Osteocyte (in vitro differentiated cells): Measurements from ENCODE around the gene TMEM63C. TPM values are rescaled to one million over a fixed set of nuclear protein-coding genes. Genes with fewer than 3 reads are reported as not detected.

Experiments used
- DNase-seq: peaks from one replicate; pipeline ENCODE4 v3.0.0; 2021; ENCODE audit warnings: mixed read lengths; ENCODE audit not compliant: unreplicated experiment; ENCODE audit errors: extremely low spot score
- H3K27ac Mint-ChIP-seq: one replicate; pipeline ENCODE4 v1.8.0; 2021; ENCODE audit warnings: mild to moderate bottlenecking, mixed read lengths; ENCODE audit not compliant: unreplicated experiment
- H3K27me3 Mint-ChIP-seq: one replicate; pipeline ENCODE4 v1.8.0; 2021; ENCODE audit warnings: mixed read lengths; ENCODE audit not compliant: unreplicated experiment
- H3K36me3 Mint-ChIP-seq: one replicate; pipeline ENCODE4 v1.8.0; 2021; ENCODE audit warnings: mixed read lengths; ENCODE audit not compliant: unreplicated experiment
- H3K4me1 Mint-ChIP-seq: one replicate; pipeline ENCODE4 v1.8.0; 2021; ENCODE audit warnings: mixed read lengths; ENCODE audit not compliant: unreplicated experiment
- H3K4me3 Mint-ChIP-seq: one replicate; pipeline ENCODE4 v1.8.0; 2021; ENCODE audit warnings: mild to moderate bottlenecking, moderate library complexity, mixed read lengths; ENCODE audit not compliant: unreplicated experiment
- H3K9me3 Mint-ChIP-seq: one replicate; pipeline ENCODE4 v1.8.0; 2021; ENCODE audit warnings: mixed read lengths; ENCODE audit not compliant: unreplicated experiment
- CTCF ChIP-seq: fragments of 200-600 bp; sonication (generic); IDR thresholded peaks from 2 replicates; pipeline ENCODE4 v1.5.0; 2021; ENCODE audit warnings: antibody characterized with exemption, mild to moderate bottlenecking, moderate library complexity
- total RNA-seq: library from RNA; stranded (reverse); gene quantifications from 2 replicates; pipeline ENCODE4 v1.2.1, GENCODE V29; 2021

Gene TMEM63C
- total RNA-seq, 1 donor from 2014 or later: 0.11 TPM

GRCh38 chr14:77275041-77275580 is 93.5 kb downstream of the TMEM63C start:
- Mint-ChIP-seq H3K27ac (no peak overlapping the region), H3K4me1 (no peaks in the 10 kb centered on the region), H3K9me3 (no peaks in the 10 kb centered on the region), H3K36me3 (peaks cover 18% of the 10 kb centered on the region), H3K4me3 (no peak overlapping the region), H3K27me3 (peaks cover 19% of the 10 kb centered on the region)
- TF ChIP-seq CTCF: no peak
- no peak for DNase-seq

- no peak for DNase-seq
- H3K27ac Mint-ChIP-seq: no peak overlapping the region
- H3K27me3 Mint-ChIP-seq: peaks cover 16% of the 10 kb centered on the region
- no peaks in the 10 kb centered on the region for H3K4me1 Mint-ChIP-seq
- peaks cover 20% of the 10 kb centered on the region for H3K36me3 Mint-ChIP-seq
- TF ChIP-seq CTCF: no peak
- H3K9me3 Mint-ChIP-seq: no peaks in the 10 kb centered on the region
- H3K4me3 Mint-ChIP-seq: no peak overlapping the region
These were observed 94.0 kb downstream of the TMEM63C start for GRCh38 chr14:77275601-77276017.

GRCh38 chr14:77276295-77276935 is 94.8 kb downstream of the TMEM63C start:
- no peak overlapping the region for H3K27ac Mint-ChIP-seq
- no peak for TF ChIP-seq CTCF
- peaks cover 20% of the 10 kb centered on the region for H3K36me3 Mint-ChIP-seq
- peaks cover 13% of the 10 kb centered on the region for H3K27me3 Mint-ChIP-seq
- H3K4me1 Mint-ChIP-seq: no peaks in the 10 kb centered on the region
- H3K9me3 Mint-ChIP-seq: no peaks in the 10 kb centered on the region
- no peak for DNase-seq
- no peak overlapping the region for H3K4me3 Mint-ChIP-seq

GRCh38 chr14:77276959-77277358 is 95.4 kb downstream of the TMEM63C start:
- Mint-ChIP-seq H3K27me3 (peaks cover 7% of the 10 kb centered on the region), H3K36me3 (peaks cover 20% of the 10 kb centered on the region), H3K27ac (no peak overlapping the region), H3K4me1 (no peaks in the 10 kb centered on the region), H3K4me3 (no peak overlapping the region), H3K9me3 (no peaks in the 10 kb centered on the region)
- no peak for DNase-seq
- no peak for TF ChIP-seq CTCF

- H3K27ac Mint-ChIP-seq: no peak overlapping the region
- peaks cover 20% of the 10 kb centered on the region for H3K36me3 Mint-ChIP-seq
- no peaks in the 10 kb centered on the region for H3K27me3 Mint-ChIP-seq
- no peak for DNase-seq
- no peaks in the 10 kb centered on the region for H3K4me1 Mint-ChIP-seq
- H3K4me3 Mint-ChIP-seq: no peak overlapping the region
- TF ChIP-seq CTCF: no peak
- no peaks in the 10 kb centered on the region for H3K9me3 Mint-ChIP-seq
These were observed 97.0 kb downstream of the TMEM63C start for GRCh38 chr14:77278461-77279230.
